ENCODE measurements around the gene SNCB.

The SNCB gene

DNA sequence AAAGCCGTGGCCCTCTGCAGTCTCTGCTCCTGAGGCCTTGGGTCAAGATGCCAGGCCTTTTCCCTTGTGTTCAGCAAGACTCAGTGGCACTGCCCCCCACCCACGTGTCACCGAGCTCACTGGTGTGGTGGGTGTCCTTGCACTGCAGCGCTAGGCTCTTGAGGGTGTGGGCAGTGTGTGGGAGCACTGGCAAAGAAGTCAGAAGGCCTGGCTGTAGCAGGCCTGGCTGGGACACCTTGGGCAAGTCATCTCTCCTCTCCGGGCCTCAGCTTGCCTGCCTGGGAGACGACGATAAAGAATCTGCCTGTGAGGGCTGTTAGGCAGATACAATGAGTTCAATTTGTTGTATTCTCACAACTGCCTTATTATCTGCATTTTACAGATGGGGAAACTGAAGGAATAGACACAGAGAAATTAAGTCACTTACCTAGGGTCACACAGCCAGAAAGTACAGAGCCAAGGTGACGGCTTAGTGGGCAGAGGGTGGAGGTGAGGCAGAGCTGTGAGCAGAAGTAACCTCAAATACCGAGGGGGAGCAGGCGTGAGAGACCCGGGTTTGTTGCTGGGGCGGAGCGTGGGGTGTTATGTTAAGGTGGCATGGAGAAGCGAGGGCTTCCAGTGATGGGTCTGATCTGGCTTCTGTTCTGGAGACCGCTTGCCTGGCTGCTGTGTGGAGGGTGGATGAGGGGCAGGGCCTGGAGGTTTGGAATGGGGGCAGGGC, 18.3 kb upstream of the SNCB start:
- TF ChIP-seq CTCF (conservative IDR thresholded peaks at IDR 0.05; ENCODE audit: low read depth, low read length): no peak
- H3K4me3 ChIP-seq (ENCODE audit: low read depth, low read length): peak overlapping the region; percentile 74
- DNase-seq (ENCODE audit: low read depth): no peak

DNA sequence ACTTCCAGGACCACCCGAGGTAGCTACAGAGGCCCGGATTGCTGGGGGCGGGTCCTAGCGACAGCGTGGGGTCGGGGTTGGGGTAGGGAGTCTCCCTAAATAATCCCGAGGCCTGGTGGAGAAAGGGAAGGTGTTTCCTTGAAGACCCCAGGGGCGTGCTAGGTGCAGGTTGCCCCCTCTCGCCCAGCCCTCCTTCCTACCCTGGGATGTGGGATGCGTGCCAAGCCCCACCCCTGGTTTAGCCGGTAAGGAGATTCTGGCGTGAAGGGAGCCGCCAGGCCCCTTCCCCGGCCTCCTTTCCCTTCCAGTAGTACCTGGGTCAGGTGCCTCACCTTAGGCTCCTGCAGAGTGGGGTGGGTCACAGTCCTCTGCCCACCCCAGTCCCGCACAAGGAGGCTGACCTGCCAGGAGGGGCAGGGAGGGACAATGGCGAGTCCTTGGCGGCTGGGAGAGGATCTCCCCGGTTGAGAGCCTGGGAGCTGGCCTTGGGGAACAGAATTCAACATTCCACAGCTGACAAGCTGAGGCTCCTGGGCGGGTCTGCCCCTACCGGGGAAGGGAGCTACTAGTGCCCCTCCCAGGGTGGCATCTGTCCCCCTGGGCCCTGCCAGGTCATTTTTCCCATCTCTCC, 17.6 kb upstream of the SNCB start:
- peak; percentile 33 for DNase-seq (ENCODE audit: low read depth)
- no peak for TF ChIP-seq CTCF (conservative IDR thresholded peaks at IDR 0.05; ENCODE audit: low read depth, low read length)
- H3K4me3 ChIP-seq (ENCODE audit: low read depth, low read length): peak overlapping the region; percentile 74

DNA sequence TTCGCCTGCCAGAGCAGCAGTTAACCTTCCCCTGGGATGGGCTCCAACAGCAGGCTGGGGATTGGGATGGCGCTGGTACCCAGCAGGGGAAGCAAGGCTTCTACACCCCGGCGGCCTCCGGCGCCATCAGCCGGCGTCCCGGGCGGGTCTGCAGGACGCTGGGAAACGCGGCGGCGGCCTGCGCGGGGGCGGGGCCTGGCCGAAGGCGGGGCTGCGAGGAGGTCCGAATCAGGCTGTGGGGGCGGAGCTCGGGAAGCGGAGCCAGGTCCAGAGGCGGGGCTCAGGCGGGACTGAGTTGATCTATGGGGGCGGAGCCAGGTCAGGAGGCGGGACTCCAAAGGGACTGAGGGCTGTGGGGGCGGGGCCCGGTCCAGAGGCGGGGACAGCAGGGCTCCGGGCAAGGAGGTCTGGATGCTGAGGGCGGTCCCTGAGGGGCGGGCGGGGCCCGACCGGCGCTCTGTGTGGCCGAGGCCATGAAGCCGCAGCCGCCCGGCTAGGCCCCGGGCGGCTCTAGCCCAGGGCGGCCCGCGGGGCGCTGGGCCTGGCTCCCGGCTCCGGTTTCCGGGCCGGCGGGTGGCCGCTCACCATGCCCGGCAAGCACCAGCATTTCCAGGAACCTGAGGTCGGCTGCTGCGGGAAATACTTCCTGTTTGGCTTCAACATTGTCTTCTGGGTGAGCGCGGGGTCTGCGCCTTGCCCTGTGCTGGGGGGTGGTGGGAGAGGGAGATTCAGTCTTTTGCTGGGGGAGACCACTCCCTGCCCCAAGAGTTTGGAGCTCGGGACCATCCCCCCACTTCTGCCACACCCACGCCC, 16.9 kb upstream of the SNCB start, which contains the start of gene TSPAN17:
Gene TSPAN17, plus strand, starts transcription at position 455 of the 813 bp plus-strand sequence. Its CDS starts 132 bp downstream, at position 587.
- peak; percentile 27 for TF ChIP-seq CTCF (conservative IDR thresholded peaks at IDR 0.05; ENCODE audit: low read depth, low read length)
- peak; percentile 99 for DNase-seq (ENCODE audit: low read depth)
- H3K4me3 ChIP-seq (ENCODE audit: low read depth, low read length): peak within 1 kb of the TSS; percentile 74

- DNase-seq (ENCODE audit: low read depth): no peak
- peak overlapping the region; percentile 64 for H3K4me3 ChIP-seq (ENCODE audit: low read depth, low read length)
- no peak for TF ChIP-seq CTCF (conservative IDR thresholded peaks at IDR 0.05; ENCODE audit: low read depth, low read length)
Observed at GRCh38 chr5:176646707-176647029, 16.3 kb upstream of the SNCB start.

DNA sequence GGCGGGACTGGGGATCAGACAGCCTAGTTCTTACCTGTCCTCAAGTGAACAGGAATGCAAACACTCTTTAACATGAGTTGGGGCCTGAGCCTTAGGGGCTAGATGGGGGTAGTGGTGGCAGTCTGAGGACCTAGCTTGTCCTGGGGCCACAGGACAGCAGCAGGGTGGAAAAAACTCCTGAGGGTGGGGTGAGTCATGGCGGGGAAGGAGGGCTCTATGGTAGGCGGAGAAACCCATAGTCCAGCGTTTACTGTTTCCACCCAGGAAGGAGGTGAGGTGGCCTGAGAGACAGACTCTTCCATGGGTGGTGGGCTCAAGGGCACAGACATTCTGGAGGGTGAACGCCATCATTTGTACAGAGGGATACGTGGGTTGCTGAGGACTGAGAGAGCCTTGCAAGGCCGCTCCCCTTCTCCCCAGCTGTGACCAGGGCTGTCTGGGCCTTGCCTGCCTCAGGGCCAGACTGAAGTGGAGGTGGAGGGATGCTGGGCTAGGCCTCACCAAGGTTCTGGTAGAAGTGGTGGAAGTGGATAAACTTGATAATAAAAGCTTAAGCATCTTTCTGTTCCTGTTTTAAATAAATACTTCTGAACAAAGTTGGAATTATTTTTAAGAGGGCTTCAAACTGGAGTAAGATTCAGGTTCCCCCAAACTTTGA, 15.8 kb upstream of the SNCB start:
- no peak overlapping the region for H3K4me3 ChIP-seq (ENCODE audit: low read depth, low read length)
- TF ChIP-seq CTCF (conservative IDR thresholded peaks at IDR 0.05; ENCODE audit: low read depth, low read length): no peak
- no peak for DNase-seq (ENCODE audit: low read depth)

DNA sequence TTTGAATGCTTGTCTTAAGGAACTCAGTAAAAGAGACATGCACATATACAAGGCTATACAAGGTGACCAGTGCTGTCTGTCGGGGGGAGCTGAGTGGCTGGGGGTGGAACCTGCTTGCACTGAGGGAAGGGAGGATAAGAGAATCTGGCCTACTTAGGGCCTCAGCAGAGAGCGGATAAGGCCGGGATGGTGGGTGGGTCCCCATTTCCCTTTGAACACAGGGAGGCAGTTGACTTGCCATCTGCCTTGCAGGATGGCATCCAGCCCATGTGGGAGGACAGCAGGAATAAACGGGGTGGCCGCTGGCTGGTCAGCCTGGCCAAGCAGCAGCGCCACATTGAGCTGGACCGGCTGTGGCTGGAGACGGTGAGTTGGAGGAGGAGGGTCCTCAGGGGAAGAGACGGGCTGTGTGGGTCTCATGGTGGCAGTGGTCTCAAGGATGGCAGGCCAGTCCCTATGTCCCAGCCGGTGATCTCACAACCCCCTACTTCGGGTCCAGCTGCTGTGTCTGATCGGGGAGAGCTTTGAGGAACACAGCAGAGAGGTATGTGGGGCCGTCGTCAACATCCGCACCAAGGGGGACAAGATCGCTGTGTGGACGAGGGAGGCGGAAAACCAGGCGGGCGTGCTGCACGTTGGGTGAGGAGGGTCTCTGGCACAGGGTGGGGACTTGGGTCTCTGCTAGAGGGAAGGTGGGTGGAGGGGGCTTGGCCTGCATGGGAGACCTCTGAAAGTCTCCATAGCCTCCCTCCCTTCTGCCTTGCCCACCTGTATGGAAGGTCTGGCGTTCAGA, 14.7 kb upstream of the SNCB start:
- no peak for TF ChIP-seq CTCF (conservative IDR thresholded peaks at IDR 0.05; ENCODE audit: low read depth, low read length)
- DNase-seq (ENCODE audit: low read depth): no peak
- no peak overlapping the region for H3K4me3 ChIP-seq (ENCODE audit: low read depth, low read length)

Measured in choroid plexus epithelial cell (primary cell).